Caki2 (cell line): ENCODE results near the gene TMEM150A. TPM values are rescaled to one million over a fixed set of nuclear protein-coding genes. Genes with fewer than 3 reads are reported as not detected.
A peak's percentile ranks its signal among the peaks of the same experiment; 100 is the strongest.
"Not testable (repeated sequence)": the region's sequence is repeated elsewhere in the genome, so short reads cannot be mapped to it uniquely, and the experiment has no call there.

Experiments used
- DNase-seq: peaks from one replicate; pipeline ENCODE4 v3.0.0-alpha.2; 2015; ENCODE audit warnings: low read depth
- in situ Hi-C: cut with HindIII; loops from 2 replicates; pipeline ENCODE4 v1.10.0; 2016; ENCODE audit warnings: low sequenced_read_pairs, low pct_unique_long_range_greater_than_20kb, mixed read lengths
- total RNA-seq: library from RNA; depleted of rRNA; stranded (reverse); fragments of >200 nt; shearing (Covaris generic); gene quantifications from 2 replicates; pipeline ENCODE4 v1.2.3, GENCODE V29; 2014; ENCODE audit warnings: low replicate concordance

Gene TMEM150A
- total RNA-seq, 1 experiment from 2014 or later = 8.2 TPM

GRCh38 chr2:85582492-85582891, 20.0 kb downstream of the TMEM150A start:
- in situ Hi-C loops = no loop called here
- DNase-seq = no peak

- DNase-seq = no peak
- in situ Hi-C loops = no loop called here
Measured at GRCh38 chr2:85580206-85580605, 22.3 kb downstream of the TMEM150A start.

- in situ Hi-C loops = no loop called here
- no peak for DNase-seq
Measured at GRCh38 chr2:85579266-85579935, 23.1 kb downstream of the TMEM150A start.

GRCh38 chr2:85578243-85579180, 24.0 kb downstream of the TMEM150A start:
- DNase-seq = no peak

GRCh38 chr2:85577386-85578242, 24.9 kb downstream of the TMEM150A start, which contains the start of gene VAMP8:
TSS of gene VAMP8 (plus strand) at chr2:85577586. CDS start at chr2:85577647, 61 bp downstream.
- no peak for DNase-seq
- in situ Hi-C loops = no loop called here

More at GRCh38 chr2:85578243-85579180, 24.0 kb downstream of the TMEM150A start:
- in situ Hi-C loops = no loop called here

GRCh38 chr2:85577063-85577385, 25.5 kb downstream of the TMEM150A start:
- in situ Hi-C loops = no loop called here
- DNase-seq = no peak

- in situ Hi-C loops = no loop called here
- no peak for DNase-seq
Measured at GRCh38 chr2:85575739-85576138, 26.8 kb downstream of the TMEM150A start.

GRCh38 chr2:85566265-85566664, 36.2 kb downstream of the TMEM150A start:
- in situ Hi-C loops = no loop called here
- no peak for DNase-seq

- DNase-seq = no peak
- in situ Hi-C loops = no loop called here
Measured at GRCh38 chr2:85564144-85564563, 38.3 kb downstream of the TMEM150A start.

- DNase-seq = peak; percentile 91
Measured at GRCh38 chr2:85561280-85562212, 41.0 kb downstream of the TMEM150A start, which contains the start of gene GGCX. TSS of gene GGCX (minus strand) at chr2:85561493. CDS start at chr2:85561428, 65 bp downstream.

GRCh38 chr2:85560812-85561279, 41.7 kb downstream of the TMEM150A start:
- no peak for DNase-seq
- in situ Hi-C loops = no loop called here

More at GRCh38 chr2:85561280-85562212, 41.0 kb downstream of the TMEM150A start, which contains the start of gene GGCX:
- in situ Hi-C loops = no loop called here

- in situ Hi-C loops, DNase-seq: not testable (repeated sequence)
Measured at GRCh38 chr2:85560403-85560726, 42.1 kb downstream of the TMEM150A start.

- in situ Hi-C loops = no loop called here
- DNase-seq = no peak
Measured at GRCh38 chr2:85558160-85558559, 44.3 kb downstream of the TMEM150A start.

- DNase-seq = no peak
- in situ Hi-C loops = no loop called here
Measured at GRCh38 chr2:85557130-85557529, 45.4 kb downstream of the TMEM150A start.

GRCh38 chr2:85554980-85555612, 47.4 kb downstream of the TMEM150A start:
- in situ Hi-C loops = no loop called here
- DNase-seq = no peak

GRCh38 chr2:85553184-85553583, 49.3 kb downstream of the TMEM150A start:
- in situ Hi-C loops = no loop called here
- no peak for DNase-seq
